ENCODE results near the gene AMN. TPM values are rescaled to one million over a fixed set of nuclear protein-coding genes. Genes with fewer than 3 reads are reported as not detected.

The AMN gene
- total and polyA plus RNA-seq, 2 experiments from 2014 or later: 0.69 to 1.2 TPM

DNA sequence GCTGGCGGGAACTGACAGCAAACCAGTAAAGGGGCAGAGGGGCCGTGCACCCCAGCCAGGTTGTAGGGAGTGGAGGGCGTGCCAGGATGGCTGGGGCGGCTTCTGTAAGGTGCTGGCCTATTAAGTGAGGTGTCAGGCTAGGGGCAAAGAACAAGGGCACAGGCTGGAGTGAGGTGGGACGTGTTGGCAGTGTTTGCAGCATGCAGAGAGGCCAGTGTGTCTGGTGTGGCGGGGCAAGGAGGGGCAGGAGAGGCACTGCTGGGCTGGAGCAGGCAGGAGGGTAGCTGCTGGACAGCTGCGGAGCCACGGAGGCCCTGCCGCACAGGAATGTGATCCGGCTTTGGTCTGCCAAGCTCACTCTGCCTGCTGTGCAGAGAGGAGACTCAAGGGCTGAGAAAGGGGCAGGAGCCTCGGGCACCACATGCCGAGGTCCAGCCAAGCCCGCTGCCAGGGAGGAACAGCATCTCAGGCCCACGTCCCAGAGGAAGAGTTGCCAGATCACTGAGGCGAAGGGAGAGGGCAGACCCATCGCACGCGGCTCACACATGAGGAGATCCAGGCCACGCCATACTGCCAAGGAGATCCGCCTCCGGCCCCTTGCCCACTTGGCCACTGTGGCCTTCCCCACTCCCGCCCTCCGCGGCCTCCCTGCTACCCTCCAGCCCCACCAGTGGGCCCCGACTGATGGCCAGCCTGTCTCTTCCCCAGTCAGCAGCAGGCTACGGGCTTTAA lies 46.8 kb downstream of the AMN start:
- no peak overlapping the region for H3K4me3 Mint-ChIP-seq
- peaks cover 12% of the 10 kb centered on the region; the same call in 1 of the 2 replicates for H3F3A ChIP-seq (replicated peaks; ENCODE audit: low read depth)
- H3K36me3 Mint-ChIP-seq (ENCODE audit: low read depth): peaks cover 76% of the 10 kb centered on the region
- H3K4me2 ChIP-seq: no peak overlapping the region
- no peaks in the 10 kb centered on the region for H3K79me2 ChIP-seq (replicated peaks; ENCODE audit: insufficient read depth)
- no peak overlapping the region for H3K27ac Mint-ChIP-seq
- DNase-seq (ENCODE audit: low spot score) (no peak), ATAC-seq (no peak)
- no peaks in the 10 kb centered on the region for H3K4me1 ChIP-seq (ENCODE audit: insufficient read depth)
- H3K4me1 Mint-ChIP-seq: no peaks in the 10 kb centered on the region
- no peaks in the 10 kb centered on the region for H3K9me3 Mint-ChIP-seq
- TF ChIP-seq, protein P1, sequence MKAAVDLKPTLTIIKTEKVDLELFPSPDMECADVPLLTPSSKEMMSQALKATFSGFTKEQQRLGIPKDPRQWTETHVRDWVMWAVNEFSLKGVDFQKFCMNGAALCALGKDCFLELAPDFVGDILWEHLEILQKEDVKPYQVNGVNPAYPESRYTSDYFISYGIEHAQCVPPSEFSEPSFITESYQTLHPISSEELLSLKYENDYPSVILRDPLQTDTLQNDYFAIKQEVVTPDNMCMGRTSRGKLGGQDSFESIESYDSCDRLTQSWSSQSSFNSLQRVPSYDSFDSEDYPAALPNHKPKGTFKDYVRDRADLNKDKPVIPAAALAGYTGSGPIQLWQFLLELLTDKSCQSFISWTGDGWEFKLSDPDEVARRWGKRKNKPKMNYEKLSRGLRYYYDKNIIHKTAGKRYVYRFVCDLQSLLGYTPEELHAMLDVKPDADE (IDR thresholded peaks at IDR 0.05): no peak
- no peaks in the 10 kb centered on the region for H3K9me2 ChIP-seq (ENCODE audit: insufficient read depth)
- H3K27me3 ChIP-seq (ENCODE audit: insufficient read depth): no peaks in the 10 kb centered on the region
- H3K27ac ChIP-seq (ENCODE audit: low read depth): no peak overlapping the region
- peaks cover 45% of the 10 kb centered on the region for H3K36me3 ChIP-seq (ENCODE audit: insufficient read depth)
- H3K27me3 Mint-ChIP-seq (ENCODE audit: insufficient read depth, low read depth, poor library complexity): peaks cover 9% of the 10 kb centered on the region
- no peak overlapping the region for H3K4me3 ChIP-seq
- H2AFZ ChIP-seq: no peak overlapping the region
- no peaks in the 10 kb centered on the region; the same call in 1 of the 2 replicates for H4K20me1 ChIP-seq (replicated peaks; ENCODE audit: insufficient read depth)

DNA sequence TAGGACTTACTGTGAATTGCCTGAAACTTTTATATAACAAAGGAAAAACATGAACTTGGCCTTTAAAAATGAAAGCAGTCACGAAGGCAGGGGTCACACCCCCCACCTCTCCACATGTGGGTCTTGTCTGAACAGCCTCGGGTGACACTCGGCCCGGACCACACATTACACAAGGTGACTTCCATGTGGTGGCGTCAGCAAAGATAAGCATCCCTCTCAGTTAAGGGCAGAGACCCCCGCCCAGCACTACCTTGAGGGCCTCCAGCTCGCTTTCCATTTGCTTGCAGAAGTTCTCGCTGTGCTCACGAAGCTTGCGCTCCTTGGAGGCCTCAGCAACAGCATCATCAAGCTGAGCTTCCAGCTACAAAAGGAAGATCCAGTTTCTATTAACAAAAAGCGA lies 47.4 kb downstream of the AMN start:
- H3K4me3 ChIP-seq: no peak overlapping the region
- H2AFZ ChIP-seq: no peak overlapping the region
- H3K27ac ChIP-seq (ENCODE audit: low read depth): no peak overlapping the region; the same call in 1 of the 2 replicates
- no peaks in the 10 kb centered on the region for H3K9me2 ChIP-seq (ENCODE audit: insufficient read depth)
- H3K4me3 Mint-ChIP-seq: no peak overlapping the region
- H3K9me3 Mint-ChIP-seq: no peaks in the 10 kb centered on the region
- H3K27ac Mint-ChIP-seq: no peak overlapping the region
- peaks cover 80% of the 10 kb centered on the region for H3K36me3 Mint-ChIP-seq (ENCODE audit: low read depth)
- H3K4me1 ChIP-seq (ENCODE audit: insufficient read depth): no peaks in the 10 kb centered on the region
- no peaks in the 10 kb centered on the region for H3K4me1 Mint-ChIP-seq
- DNase-seq (ENCODE audit: low spot score): no peak
- peaks cover 12% of the 10 kb centered on the region for H3K27me3 Mint-ChIP-seq (ENCODE audit: insufficient read depth, low read depth, poor library complexity)
- no peaks in the 10 kb centered on the region for H3K79me2 ChIP-seq (replicated peaks; ENCODE audit: insufficient read depth)
- H3K4me2 ChIP-seq: no peak overlapping the region
- no peaks in the 10 kb centered on the region; the same call in 1 of the 2 replicates for H4K20me1 ChIP-seq (replicated peaks; ENCODE audit: insufficient read depth)
- ATAC-seq: no peak
- no peaks in the 10 kb centered on the region for H3K27me3 ChIP-seq (ENCODE audit: insufficient read depth)
- peaks cover 12% of the 10 kb centered on the region; the same call in 1 of the 2 replicates for H3F3A ChIP-seq (replicated peaks; ENCODE audit: low read depth)
- H3K36me3 ChIP-seq (ENCODE audit: insufficient read depth): peaks cover 42% of the 10 kb centered on the region
- TF ChIP-seq, protein P2, sequence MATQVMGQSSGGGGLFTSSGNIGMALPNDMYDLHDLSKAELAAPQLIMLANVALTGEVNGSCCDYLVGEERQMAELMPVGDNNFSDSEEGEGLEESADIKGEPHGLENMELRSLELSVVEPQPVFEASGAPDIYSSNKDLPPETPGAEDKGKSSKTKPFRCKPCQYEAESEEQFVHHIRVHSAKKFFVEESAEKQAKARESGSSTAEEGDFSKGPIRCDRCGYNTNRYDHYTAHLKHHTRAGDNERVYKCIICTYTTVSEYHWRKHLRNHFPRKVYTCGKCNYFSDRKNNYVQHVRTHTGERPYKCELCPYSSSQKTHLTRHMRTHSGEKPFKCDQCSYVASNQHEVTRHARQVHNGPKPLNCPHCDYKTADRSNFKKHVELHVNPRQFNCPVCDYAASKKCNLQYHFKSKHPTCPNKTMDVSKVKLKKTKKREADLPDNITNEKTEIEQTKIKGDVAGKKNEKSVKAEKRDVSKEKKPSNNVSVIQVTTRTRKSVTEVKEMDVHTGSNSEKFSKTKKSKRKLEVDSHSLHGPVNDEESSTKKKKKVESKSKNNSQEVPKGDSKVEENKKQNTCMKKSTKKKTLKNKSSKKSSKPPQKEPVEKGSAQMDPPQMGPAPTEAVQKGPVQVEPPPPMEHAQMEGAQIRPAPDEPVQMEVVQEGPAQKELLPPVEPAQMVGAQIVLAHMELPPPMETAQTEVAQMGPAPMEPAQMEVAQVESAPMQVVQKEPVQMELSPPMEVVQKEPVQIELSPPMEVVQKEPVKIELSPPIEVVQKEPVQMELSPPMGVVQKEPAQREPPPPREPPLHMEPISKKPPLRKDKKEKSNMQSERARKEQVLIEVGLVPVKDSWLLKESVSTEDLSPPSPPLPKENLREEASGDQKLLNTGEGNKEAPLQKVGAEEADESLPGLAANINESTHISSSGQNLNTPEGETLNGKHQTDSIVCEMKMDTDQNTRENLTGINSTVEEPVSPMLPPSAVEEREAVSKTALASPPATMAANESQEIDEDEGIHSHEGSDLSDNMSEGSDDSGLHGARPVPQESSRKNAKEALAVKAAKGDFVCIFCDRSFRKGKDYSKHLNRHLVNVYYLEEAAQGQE (IDR thresholded peaks at IDR 0.05; ENCODE audit: unreplicated experiment): no peak
- TF ChIP-seq, protein P3, sequence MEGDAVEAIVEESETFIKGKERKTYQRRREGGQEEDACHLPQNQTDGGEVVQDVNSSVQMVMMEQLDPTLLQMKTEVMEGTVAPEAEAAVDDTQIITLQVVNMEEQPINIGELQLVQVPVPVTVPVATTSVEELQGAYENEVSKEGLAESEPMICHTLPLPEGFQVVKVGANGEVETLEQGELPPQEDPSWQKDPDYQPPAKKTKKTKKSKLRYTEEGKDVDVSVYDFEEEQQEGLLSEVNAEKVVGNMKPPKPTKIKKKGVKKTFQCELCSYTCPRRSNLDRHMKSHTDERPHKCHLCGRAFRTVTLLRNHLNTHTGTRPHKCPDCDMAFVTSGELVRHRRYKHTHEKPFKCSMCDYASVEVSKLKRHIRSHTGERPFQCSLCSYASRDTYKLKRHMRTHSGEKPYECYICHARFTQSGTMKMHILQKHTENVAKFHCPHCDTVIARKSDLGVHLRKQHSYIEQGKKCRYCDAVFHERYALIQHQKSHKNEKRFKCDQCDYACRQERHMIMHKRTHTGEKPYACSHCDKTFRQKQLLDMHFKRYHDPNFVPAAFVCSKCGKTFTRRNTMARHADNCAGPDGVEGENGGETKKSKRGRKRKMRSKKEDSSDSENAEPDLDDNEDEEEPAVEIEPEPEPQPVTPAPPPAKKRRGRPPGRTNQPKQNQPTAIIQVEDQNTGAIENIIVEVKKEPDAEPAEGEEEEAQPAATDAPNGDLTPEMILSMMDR (conservative IDR thresholded peaks at IDR 0.05; ENCODE audit: low read depth in 2 of 2): no peak
- TF ChIP-seq EZH2 (IDR thresholded peaks at IDR 0.05; ENCODE audit: low read depth, unreplicated experiment) (no peak), JUNB (IDR thresholded peaks at IDR 0.05; ENCODE audit: unreplicated experiment) (no peak), NANOG (IDR thresholded peaks at IDR 0.05; ENCODE audit: borderline replicate concordance) (no peak), CREB1 (CRISPR knock-in tag; IDR thresholded peaks at IDR 0.05; ENCODE audit: low read depth) (no peak), ZNF114 (CRISPR knock-in tag; IDR thresholded peaks at IDR 0.05) (no peak), EZH2phosphoT487 (IDR thresholded peaks at IDR 0.05; ENCODE audit: unreplicated experiment) (no peak), ZNF331 (CRISPR knock-in tag; IDR thresholded peaks at IDR 0.05; ENCODE audit: low read depth) (no peak), STAT1 (IDR thresholded peaks at IDR 0.05; ENCODE audit: unreplicated experiment) (no peak), POLR2AphosphoS5 (IDR thresholded peaks at IDR 0.05; ENCODE audit: low read depth) (no peak)
- TF ChIP-seq, protein P1 (IDR thresholded peaks at IDR 0.05): no peak

All from GM23338 (cell line).